ENCODE data around the gene ZNF438.

ZNF438 gene

DNA sequence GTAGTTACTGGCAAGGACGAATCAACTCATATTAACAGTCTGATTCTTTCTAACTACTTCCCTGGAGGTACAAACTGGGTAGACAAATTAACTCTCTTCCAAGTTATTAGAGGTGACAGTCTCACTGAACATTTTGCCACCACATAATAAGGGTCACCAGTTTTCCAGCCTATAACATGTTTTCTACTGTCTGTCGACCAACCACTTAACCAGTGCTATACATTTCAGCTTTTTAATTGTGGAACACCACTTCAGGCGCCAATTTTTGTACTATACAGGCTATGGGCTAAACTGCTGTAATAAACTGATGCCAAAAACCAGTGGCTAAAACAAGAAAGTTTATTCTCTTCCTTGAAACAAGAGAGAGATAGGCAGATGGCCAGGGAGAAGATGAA lies 13.3 kb downstream of the ZNF438 start:
- no peaks in the 10 kb centered on the region for H3K36me3 ChIP-seq (ENCODE audit: insufficient read depth, low read length)
- no peaks in the 10 kb centered on the region for H3K9me3 ChIP-seq (ENCODE audit: low read length)
- no peak overlapping the region for H3K4me3 ChIP-seq (ENCODE audit: low read length)
- H3K27me3 ChIP-seq (ENCODE audit: insufficient read depth, low read length), result no peaks in the 10 kb centered on the region
- H2AFZ ChIP-seq (ENCODE audit: low read depth, low read length), result no peak overlapping the region
- peaks cover 23% of the 10 kb centered on the region for H3K4me1 ChIP-seq (ENCODE audit: insufficient read depth, low read length)

DNA sequence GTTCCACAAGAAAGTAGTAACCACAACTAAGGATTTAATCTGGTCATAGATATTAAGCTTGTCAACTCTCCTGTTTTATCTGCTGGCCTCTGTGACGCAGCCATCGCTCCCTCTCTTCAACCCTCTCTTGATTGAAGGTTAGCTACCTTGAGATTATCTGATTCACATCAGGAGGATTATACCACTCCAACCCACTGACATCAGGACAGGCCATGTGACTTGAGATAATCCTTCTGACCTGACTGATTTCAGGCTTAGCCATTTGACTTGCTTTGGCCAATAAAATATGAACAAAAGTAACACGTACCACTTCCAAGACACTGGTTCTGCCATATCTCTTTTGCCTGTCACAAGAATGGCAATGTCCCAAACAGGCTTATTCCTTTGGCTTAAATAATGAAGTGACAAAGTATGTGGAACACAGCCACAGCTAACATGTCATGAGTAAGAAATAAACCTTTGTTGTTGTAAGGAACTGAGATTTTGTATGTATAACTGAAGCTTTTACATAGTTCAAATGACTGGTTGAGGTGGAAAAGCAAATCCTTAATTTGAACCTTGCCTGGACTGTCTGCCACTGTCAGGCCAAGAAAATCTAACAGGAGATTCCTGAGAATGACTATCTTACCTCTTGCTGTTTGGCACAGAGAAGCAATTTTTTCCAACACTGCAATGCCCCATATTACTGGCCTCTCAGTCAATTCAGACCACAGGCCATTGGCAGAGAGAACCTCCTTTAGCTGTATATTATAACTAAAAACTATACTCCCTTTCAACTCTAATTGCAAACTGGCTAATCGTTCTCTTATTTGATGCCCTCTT lies 13.9 kb downstream of the ZNF438 start:
- Histone ChIP-seq H3K27me3 (ENCODE audit: insufficient read depth, low read length) (no peaks in the 10 kb centered on the region), H3K36me3 (ENCODE audit: insufficient read depth, low read length) (no peaks in the 10 kb centered on the region), H2AFZ (ENCODE audit: low read depth, low read length) (no peak overlapping the region), H3K9me3 (ENCODE audit: low read length) (no peaks in the 10 kb centered on the region), H3K4me3 (ENCODE audit: low read length) (no peak overlapping the region), H3K4me1 (ENCODE audit: insufficient read depth, low read length) (peaks cover 23% of the 10 kb centered on the region)

DNA sequence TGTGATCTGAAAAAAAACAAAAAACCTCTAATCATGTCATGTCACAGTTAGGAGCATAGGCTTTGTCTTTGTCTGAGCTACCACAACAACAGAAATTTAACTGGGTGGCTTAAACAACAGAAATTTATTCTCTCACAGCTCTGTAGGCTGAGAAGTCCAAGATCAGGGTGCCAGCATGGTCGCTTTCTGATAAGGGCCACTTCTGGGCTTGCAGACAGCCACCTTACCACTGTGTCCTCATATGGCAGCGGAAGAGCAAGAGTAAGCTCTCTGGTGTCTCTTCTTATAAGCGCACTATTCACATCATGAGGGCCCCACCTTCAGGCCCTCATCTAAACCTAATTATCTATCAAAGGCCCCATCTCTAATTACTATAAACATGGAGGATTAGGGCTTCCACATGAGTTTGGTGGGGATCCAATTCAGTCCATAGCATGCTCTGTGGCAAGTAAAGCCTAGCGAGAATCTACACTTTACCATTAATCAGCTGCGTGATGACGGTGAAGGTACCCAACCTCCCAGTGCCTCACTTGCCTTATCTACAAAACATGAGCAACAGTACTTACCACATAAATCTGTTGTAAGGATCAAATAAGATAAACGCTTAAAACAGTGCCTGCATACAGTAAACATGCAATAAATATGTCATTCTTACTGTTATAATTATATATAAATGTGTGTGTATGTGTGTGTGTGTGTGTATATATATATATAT lies 17.3 kb downstream of the ZNF438 start:
- Histone ChIP-seq H3K27me3 (ENCODE audit: insufficient read depth, low read length) (no peaks in the 10 kb centered on the region), H2AFZ (ENCODE audit: low read depth, low read length) (no peak overlapping the region), H3K36me3 (ENCODE audit: insufficient read depth, low read length) (no peaks in the 10 kb centered on the region), H3K4me3 (ENCODE audit: low read length) (no peak overlapping the region), H3K9me3 (ENCODE audit: low read length) (no peaks in the 10 kb centered on the region), H3K4me1 (ENCODE audit: insufficient read depth, low read length) (peaks cover 18% of the 10 kb centered on the region)

DNA sequence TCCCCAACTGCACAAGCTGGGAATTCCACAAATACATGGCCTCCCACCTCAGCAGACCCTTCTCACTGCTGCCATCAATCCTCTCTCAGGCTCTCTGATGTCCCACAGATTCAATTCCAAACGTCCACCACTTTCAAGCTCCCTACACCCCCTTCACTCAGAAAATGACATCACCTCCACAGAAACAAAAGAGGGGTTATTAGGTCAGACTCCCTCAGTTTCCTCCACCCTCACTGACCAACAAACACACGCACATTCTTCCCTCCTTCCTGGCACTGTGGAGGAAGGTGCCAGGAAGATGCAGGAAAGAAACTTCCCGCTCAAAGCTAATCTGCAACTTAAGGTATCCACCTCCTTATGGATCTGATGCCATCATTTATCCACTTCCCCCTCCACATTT lies 18.3 kb downstream of the ZNF438 start:
- Histone ChIP-seq H3K27me3 (ENCODE audit: insufficient read depth, low read length) (no peaks in the 10 kb centered on the region), H3K4me1 (ENCODE audit: insufficient read depth, low read length) (peaks cover 8% of the 10 kb centered on the region), H3K36me3 (ENCODE audit: insufficient read depth, low read length) (no peaks in the 10 kb centered on the region), H2AFZ (ENCODE audit: low read depth, low read length) (no peak overlapping the region), H3K4me3 (ENCODE audit: low read length) (no peak overlapping the region), H3K9me3 (ENCODE audit: low read length) (no peaks in the 10 kb centered on the region)

DNA sequence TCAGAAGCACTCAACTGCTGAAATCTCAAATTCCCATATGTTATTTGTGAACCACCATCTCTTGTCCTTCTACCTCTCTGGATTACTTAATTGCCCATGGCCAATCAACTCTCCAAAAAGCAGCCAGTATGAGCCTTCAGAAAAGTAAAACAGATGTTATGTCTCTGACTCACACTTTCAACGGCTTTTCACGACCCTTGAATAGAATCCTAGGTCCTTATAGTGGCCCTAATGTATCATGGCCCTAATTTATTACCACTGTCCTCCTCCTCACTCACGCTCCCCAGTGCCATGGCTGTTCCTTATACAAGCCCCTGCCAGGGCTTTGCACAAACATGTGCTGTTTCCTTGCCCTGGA lies 20.0 kb downstream of the ZNF438 start:
- no peaks in the 10 kb centered on the region for H3K27me3 ChIP-seq (ENCODE audit: insufficient read depth, low read length)
- no peaks in the 10 kb centered on the region for H3K9me3 ChIP-seq (ENCODE audit: low read length)
- H3K4me3 ChIP-seq (ENCODE audit: low read length), result no peak overlapping the region
- no peak overlapping the region for H2AFZ ChIP-seq (ENCODE audit: low read depth, low read length)
- peaks cover 4% of the 10 kb centered on the region for H3K4me1 ChIP-seq (ENCODE audit: insufficient read depth, low read length)
- no peaks in the 10 kb centered on the region for H3K36me3 ChIP-seq (ENCODE audit: insufficient read depth, low read length)

DNA sequence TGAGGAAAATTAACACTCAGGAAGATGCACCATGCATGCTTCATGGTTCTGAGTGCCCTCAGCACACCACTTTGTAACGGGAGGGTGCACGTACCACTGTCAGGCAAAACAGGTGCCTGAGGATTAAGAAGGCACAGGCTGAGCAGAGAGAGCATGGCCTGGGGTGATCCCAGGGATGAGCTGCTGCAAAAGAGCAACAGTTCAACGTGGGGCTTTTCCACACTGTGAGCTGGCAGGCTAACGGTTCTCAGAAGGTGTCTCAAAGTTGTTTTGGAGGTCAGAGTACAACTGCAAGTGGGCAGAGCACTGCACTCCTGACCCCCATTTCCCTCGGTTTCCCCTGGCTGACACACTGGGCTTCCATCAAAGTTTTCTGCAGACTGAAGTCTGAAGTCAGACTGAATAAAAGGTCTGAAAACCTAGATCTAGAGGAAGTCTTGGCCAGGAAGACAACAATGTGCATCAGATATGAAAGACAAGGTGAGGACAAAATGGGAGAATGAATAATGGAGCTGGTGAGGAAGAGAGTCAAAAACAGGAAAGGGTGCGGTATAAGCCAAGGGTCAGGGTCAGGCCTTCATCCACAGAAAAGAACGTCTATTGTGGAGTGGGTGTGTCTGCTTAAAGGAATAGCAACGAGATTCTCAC lies 20.5 kb downstream of the ZNF438 start:
- Histone ChIP-seq H3K36me3 (ENCODE audit: insufficient read depth, low read length) (no peaks in the 10 kb centered on the region), H3K4me1 (ENCODE audit: insufficient read depth, low read length) (no peaks in the 10 kb centered on the region), H2AFZ (ENCODE audit: low read depth, low read length) (no peak overlapping the region), H3K27me3 (ENCODE audit: insufficient read depth, low read length) (no peaks in the 10 kb centered on the region), H3K9me3 (ENCODE audit: low read length) (no peaks in the 10 kb centered on the region), H3K4me3 (ENCODE audit: low read length) (no peak overlapping the region)

DNA sequence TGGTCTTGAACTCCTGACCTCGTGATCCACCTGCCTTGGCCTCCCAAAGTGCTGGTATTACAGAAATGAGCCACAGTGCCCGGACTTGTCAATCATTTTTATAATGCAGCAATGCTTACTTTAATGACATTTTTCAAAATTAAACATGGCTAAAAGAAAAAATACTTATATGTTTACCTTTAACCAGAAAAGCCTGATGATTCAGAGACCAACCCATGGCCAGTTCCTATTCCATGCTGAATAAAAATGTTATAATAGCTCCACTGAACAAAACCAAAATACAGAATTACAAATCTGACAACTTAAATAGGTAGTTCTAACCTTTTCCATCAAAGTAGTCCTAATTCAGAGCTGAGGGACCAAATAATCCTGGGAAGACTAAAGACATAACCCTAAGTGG lies 21.6 kb downstream of the ZNF438 start:
- Histone ChIP-seq H3K27me3 (ENCODE audit: insufficient read depth, low read length) (no peaks in the 10 kb centered on the region), H3K36me3 (ENCODE audit: insufficient read depth, low read length) (no peaks in the 10 kb centered on the region), H3K4me1 (ENCODE audit: insufficient read depth, low read length) (no peaks in the 10 kb centered on the region), H3K9me3 (ENCODE audit: low read length) (no peaks in the 10 kb centered on the region), H2AFZ (ENCODE audit: low read depth, low read length) (no peak overlapping the region), H3K4me3 (ENCODE audit: low read length) (no peak overlapping the region)

DNA sequence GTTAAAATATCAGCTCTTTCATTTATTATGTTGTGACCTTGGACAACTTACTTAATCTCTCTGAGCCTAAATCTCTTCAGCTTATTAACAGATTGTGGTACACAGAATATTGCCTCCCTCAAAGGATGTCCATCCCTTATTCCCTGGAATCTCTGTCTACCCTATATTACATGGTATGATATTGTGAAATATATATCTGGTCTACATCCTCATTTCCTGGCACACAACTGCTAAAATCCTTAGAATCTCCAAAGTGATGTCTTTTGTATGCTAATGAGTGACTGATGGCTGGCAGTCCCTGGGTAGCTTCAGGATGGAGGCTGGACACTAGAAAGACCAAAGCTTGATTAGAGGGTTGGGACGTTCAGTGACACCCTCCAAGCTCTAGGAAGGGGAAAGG lies 25.8 kb downstream of the ZNF438 start:
- Histone ChIP-seq H3K27me3 (ENCODE audit: insufficient read depth, low read length) (no peaks in the 10 kb centered on the region), H3K36me3 (ENCODE audit: insufficient read depth, low read length) (no peaks in the 10 kb centered on the region), H3K4me3 (ENCODE audit: low read length) (no peak overlapping the region), H3K4me1 (ENCODE audit: insufficient read depth, low read length) (no peaks in the 10 kb centered on the region), H2AFZ (ENCODE audit: low read depth, low read length) (no peak overlapping the region), H3K9me3 (ENCODE audit: low read length) (no peaks in the 10 kb centered on the region)

DNA sequence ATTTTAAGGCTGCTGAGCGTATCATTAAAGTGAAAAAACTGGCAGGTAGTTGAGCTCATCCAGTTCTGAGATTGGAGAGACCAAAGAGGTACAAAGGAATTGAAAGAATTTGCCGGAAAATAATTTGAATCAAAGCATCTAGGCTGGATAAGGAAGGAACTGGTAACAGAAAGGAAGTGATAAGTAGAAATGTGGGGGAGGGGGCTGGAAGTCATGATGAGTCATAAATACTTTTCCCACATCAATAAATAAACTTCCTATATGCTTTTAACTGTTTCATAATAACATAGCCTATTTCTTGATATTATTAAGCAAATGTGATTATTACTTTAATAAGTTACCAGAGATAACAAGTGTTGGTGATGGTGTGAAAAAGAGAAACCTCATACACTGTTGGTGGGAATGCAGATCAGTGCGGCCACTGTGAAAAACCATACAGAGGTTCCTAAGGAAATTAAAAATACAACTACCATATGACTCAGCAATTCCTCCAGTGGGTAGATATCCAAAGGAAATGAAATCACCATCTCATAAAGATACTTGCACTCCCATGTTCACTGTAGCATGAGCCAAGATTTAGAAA lies 27.0 kb downstream of the ZNF438 start:
- no peak overlapping the region for H3K4me3 ChIP-seq (ENCODE audit: low read length)

DNA sequence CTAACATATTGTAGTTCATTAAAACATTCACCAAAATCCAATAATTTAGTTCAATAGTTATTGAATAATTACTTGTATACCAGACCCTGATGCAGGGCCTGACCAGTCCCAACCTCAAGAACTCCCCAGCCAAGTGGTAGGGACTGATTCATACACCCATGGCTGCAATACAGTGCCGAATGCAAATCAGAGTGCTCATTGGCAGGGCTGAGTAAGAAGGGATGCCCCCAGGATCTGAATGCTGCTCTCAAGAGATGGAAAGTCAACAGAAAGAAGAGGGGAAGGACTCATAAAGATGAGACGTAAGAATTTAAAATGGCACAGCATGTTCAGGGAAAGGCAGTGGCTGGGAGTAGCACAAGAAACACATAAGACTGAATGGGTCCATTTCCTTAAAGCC lies 29.9 kb downstream of the ZNF438 start:
- H3K9me3 ChIP-seq (ENCODE audit: low read length), result no peaks in the 10 kb centered on the region
- no peak overlapping the region for H3K4me3 ChIP-seq (ENCODE audit: low read length)
- H3K27me3 ChIP-seq (ENCODE audit: insufficient read depth, low read length), result no peaks in the 10 kb centered on the region
- H3K36me3 ChIP-seq (ENCODE audit: insufficient read depth, low read length), result no peaks in the 10 kb centered on the region
- no peaks in the 10 kb centered on the region for H3K4me1 ChIP-seq (ENCODE audit: insufficient read depth, low read length)
- no peak overlapping the region for H2AFZ ChIP-seq (ENCODE audit: low read depth, low read length)

More for the DNA sequence above, 27.0 kb downstream of the ZNF438 start:
- H3K27me3 ChIP-seq (ENCODE audit: insufficient read depth, low read length), result no peaks in the 10 kb centered on the region
- H2AFZ ChIP-seq (ENCODE audit: low read depth, low read length), result no peak overlapping the region
- H3K9me3 ChIP-seq (ENCODE audit: low read length), result no peaks in the 10 kb centered on the region
- H3K4me1 ChIP-seq (ENCODE audit: insufficient read depth, low read length), result no peaks in the 10 kb centered on the region
- no peaks in the 10 kb centered on the region for H3K36me3 ChIP-seq (ENCODE audit: insufficient read depth, low read length)

DNA sequence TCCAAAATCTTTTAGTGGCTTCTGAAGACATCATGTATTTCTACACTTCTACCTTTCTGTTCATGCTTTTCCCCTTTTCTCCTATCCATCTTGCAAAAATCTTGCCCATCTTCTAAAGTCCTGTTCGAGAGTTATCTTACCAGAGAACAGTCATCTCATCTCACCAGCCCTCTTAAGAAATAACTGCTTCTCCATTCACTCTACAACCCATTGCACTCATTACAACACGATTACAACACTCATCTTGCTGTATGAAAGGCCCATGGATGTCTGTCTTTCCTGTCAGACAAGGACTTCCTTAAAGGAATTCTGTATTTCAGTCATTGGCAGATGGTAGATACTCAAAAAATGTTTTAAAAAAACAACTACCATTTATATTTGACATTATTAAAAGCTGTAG lies 30.8 kb downstream of the ZNF438 start:
- Histone ChIP-seq H3K4me1 (ENCODE audit: insufficient read depth, low read length) (no peaks in the 10 kb centered on the region), H3K4me3 (ENCODE audit: low read length) (no peak overlapping the region), H3K27me3 (ENCODE audit: insufficient read depth, low read length) (no peaks in the 10 kb centered on the region), H3K9me3 (ENCODE audit: low read length) (no peaks in the 10 kb centered on the region), H3K36me3 (ENCODE audit: insufficient read depth, low read length) (no peaks in the 10 kb centered on the region), H2AFZ (ENCODE audit: low read depth, low read length) (no peak overlapping the region)

DNA sequence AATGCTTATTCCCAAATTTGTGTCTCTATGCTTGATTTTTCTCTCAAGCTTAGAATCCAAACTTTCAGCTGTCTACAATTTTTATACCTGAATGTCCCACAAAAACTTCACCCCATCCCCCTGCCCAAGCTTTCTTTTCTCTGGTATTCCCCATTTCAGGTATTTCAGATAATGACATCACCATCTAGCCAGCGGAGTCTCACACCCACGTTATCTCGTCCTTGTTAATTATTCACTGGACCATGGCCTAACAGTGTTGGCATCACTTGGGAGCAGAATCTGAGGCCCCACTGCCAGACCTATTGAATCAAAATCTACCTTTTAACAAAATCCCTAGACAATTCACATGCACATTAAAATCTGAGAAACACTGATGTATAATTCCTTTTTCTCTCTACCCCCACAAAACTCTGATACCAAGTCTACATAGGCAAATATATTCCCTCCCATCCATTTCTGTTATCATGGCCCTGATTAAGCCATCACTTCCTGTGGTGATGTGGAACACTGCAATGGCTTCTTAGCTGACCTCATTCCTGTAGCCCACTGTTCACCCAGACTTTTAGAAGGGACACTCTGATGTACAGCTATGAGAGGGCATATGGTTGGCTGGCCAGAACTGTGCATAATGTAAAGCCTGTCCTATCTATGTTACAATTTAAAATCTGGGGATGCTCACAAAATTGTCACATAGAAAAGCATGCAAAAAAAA lies 31.4 kb downstream of the ZNF438 start:
- Histone ChIP-seq H3K36me3 (ENCODE audit: insufficient read depth, low read length) (no peaks in the 10 kb centered on the region), H3K4me1 (ENCODE audit: insufficient read depth, low read length) (no peaks in the 10 kb centered on the region), H3K27me3 (ENCODE audit: insufficient read depth, low read length) (no peaks in the 10 kb centered on the region)

More for the DNA sequence above, 31.4 kb downstream of the ZNF438 start:
- no peaks in the 10 kb centered on the region for H3K9me3 ChIP-seq (ENCODE audit: low read length)
- no peak overlapping the region for H3K4me3 ChIP-seq (ENCODE audit: low read length)
- H2AFZ ChIP-seq (ENCODE audit: low read depth, low read length), result no peak overlapping the region
